Left kidney (tissue), 1 donor: Measurements from ENCODE around the gene MDK. TPM values are rescaled to one million over a fixed set of nuclear protein-coding genes. Genes with fewer than 3 reads are reported as not detected.

Experiments used
- polyA plus RNA-seq: library from polyadenylated mRNA; unstranded; fragments of 120-200 nt; gene quantifications from one replicate; pipeline ENCODE4 v1.2.1, GENCODE V29; 2013; ENCODE audit not compliant: insufficient read length

MDK gene
- polyA plus RNA-seq, 1 donor, result 615 TPM

Other genes with a start within 250 kb of the MDK start
- gene CREB3L1, start 104.0 kb upstream of the MDK start, polyA plus RNA-seq, result 12.2 TPM
- 28.9 TPM for gene DGKZ, start 34.2 kb upstream of the MDK start, polyA plus RNA-seq
- 0.18 TPM for gene CHRM4, start 10.1 kb downstream of the MDK start, polyA plus RNA-seq
- gene AMBRA1, start 212.4 kb downstream of the MDK start, polyA plus RNA-seq, result 25.3 TPM
- gene HARBI1, start 235.6 kb downstream of the MDK start, polyA plus RNA-seq, result 5.5 TPM
- gene ATG13, start 235.9 kb downstream of the MDK start, polyA plus RNA-seq, result 69.5 TPM